Panc1 (cell line): Measurements from ENCODE around the gene SGF29. TPM values are rescaled to one million over a fixed set of nuclear protein-coding genes. Genes with fewer than 3 reads are reported as not detected.

Source experiments
- ATAC-seq: fragments of 200-7000 bp; cut with Tn5 transposase; 2 replicates; pipeline ENCODE4 v1.9.1; 2020; ENCODE audit warnings: mild to moderate bottlenecking, moderate library complexity
- BruUV-seq: library from RNA; stranded (reverse); fragments of 400-500 nt; replicated peaks from 2 replicates; lab custom pipeline; 2021; lab: Mats Ljungman, UMichigan
- CTCF ChIA-PET: fragments of 300-600 bp; sonication (Branson Sonifier 250); formaldehyde crosslinking; loops from one replicate; lab custom pipeline; 2022; ENCODE audit warnings: antibody characterized with exemption; lab: Charles Lee
- POLR2A ChIA-PET: fragments of 300-600 bp; sonication (Branson Sonifier 250); formaldehyde crosslinking; loops from one replicate; lab custom pipeline; 2022; ENCODE audit warnings: antibody characterized with exemption; lab: Charles Lee
- DNase-seq: peaks from one replicate; pipeline ENCODE4 v3.0.0-alpha.2; 2010; ENCODE audit warnings: low read depth, low spot score
- H3K27ac ChIP-seq: 2 replicates; pipeline ENCODE4 v1.5.1; 2011; ENCODE audit warnings: mild to moderate bottlenecking, low read length, inconsistent platforms
- H3K27me3 ChIP-seq: fragments of 200-500 bp; sonication (Bioruptor generic); 2 replicates; pipeline ENCODE4 v1.6.0; 2014; ENCODE audit warnings: low read length, inconsistent platforms; ENCODE audit not compliant: control insufficient read depth, insufficient read depth
- H3K36me3 ChIP-seq: fragments of 200-500 bp; sonication (Bioruptor generic); 2 replicates; pipeline ENCODE4 v1.5.1; 2014; ENCODE audit warnings: inconsistent platforms, mild to moderate bottlenecking, low read length, moderate library complexity; ENCODE audit not compliant: control insufficient read depth, insufficient read depth
- H3K4me1 ChIP-seq: 2 replicates; pipeline ENCODE4 v1.5.1; 2011; ENCODE audit warnings: inconsistent platforms, mild to moderate bottlenecking, low read length, moderate library complexity; ENCODE audit not compliant: control insufficient read depth, insufficient read depth
- H3K4me3 ChIP-seq, 2 experiments: 2 replicates each; pipeline ENCODE4 v1.5.1; 2011 to 2012; ENCODE audit warnings: low read depth in 2 of 2, low read length in 2 of 2, mild to moderate bottlenecking in 2 of 2, inconsistent platforms in 1 of 2, moderate library complexity in 1 of 2
- H3K9me3 ChIP-seq: fragments of 200-500 bp; sonication (Bioruptor generic); 2 replicates; pipeline ENCODE4 v1.5.1; 2014; ENCODE audit warnings: low read depth, mild to moderate bottlenecking, inconsistent platforms, low read length, moderate library complexity; ENCODE audit not compliant: control insufficient read depth, insufficient read depth
- CTCF ChIP-seq: fragments of 450-650 bp; IDR thresholded peaks from 2 replicates; pipeline ENCODE4 v1.5.1; 2017; ENCODE audit warnings: mild to moderate bottlenecking
- POLR2AphosphoS5 ChIP-seq: IDR thresholded peaks from 2 replicates; pipeline ENCODE4 v1.6.1; 2012; ENCODE audit warnings: mild to moderate bottlenecking, low read depth, low read length, moderate library complexity
- REST ChIP-seq, 2 experiments: IDR thresholded peaks; 2 replicates each; pipeline ENCODE4 v1.6.1; 2011 to 2012; ENCODE audit warnings: low read depth in 2 of 2, control low read depth in 1 of 2, low read length in 1 of 2, mild to moderate bottlenecking in 1 of 2, moderate library complexity in 1 of 2; ENCODE audit not compliant: insufficient read depth in 1 of 2
- SIN3A ChIP-seq: IDR thresholded peaks from 2 replicates; pipeline ENCODE4 v1.6.1; 2012; ENCODE audit warnings: low read depth, mild to moderate bottlenecking, low read length, moderate library complexity, borderline replicate concordance; ENCODE audit not compliant: insufficient read depth
- TCF7L2 ChIP-seq: IDR thresholded peaks from 2 replicates; pipeline ENCODE4 v1.6.1; 2011; ENCODE audit warnings: mild to moderate bottlenecking, low read depth, low read length, inconsistent platforms
- in situ Hi-C: cut with HindIII; loops from 2 replicates; pipeline ENCODE4 v1.10.0; 2016; ENCODE audit warnings: low sequenced_read_pairs, low pct_unique_long_range_greater_than_20kb
- intact Hi-C: fragments of 100-400 bp; cut with micrococcal nuclease; formaldehyde crosslinking; loops from one replicate; pipeline ENCODE4 v1.10.0; 2022; ENCODE audit not compliant: unreplicated experiment
- total RNA-seq: library from RNA; stranded (reverse); gene quantifications from one replicate; pipeline ENCODE4 v1.2.1, GENCODE V29; 2021; ENCODE audit not compliant: unreplicated experiment

SGF29 gene
- total RNA-seq, 1 experiment from 2014 or later = 29.5 TPM

- H3K27ac ChIP-seq = no peak overlapping the region
- no peak overlapping the region for H3K4me3 ChIP-seq
- H3K27me3 ChIP-seq = no peaks in the 10 kb centered on the region
- intact Hi-C loops = no loop called here
- CTCF ChIA-PET = no interaction called here
- H3K9me3 ChIP-seq = no peaks in the 10 kb centered on the region
- no peaks in the 10 kb centered on the region for H3K4me1 ChIP-seq
- ATAC-seq (no peak), DNase-seq (no peak)
- in situ Hi-C loops = no loop called here
- no peaks in the 10 kb centered on the region for H3K36me3 ChIP-seq
- TF ChIP-seq REST (IDR thresholded peaks at IDR 0.05; ENCODE audit: insufficient read depth in 1 of 2, low read depth in 2 of 2, low read length in 1 of 2) (no peak), CTCF (no peak), SIN3A (no peak), POLR2AphosphoS5 (no peak), TCF7L2 (no peak)
- POLR2A ChIA-PET = no interaction called here
- no TSS peak for BruUV-seq
These were observed 42.5 kb downstream of the SGF29 start for GRCh38 chr16:28596115-28596630.

DNA sequence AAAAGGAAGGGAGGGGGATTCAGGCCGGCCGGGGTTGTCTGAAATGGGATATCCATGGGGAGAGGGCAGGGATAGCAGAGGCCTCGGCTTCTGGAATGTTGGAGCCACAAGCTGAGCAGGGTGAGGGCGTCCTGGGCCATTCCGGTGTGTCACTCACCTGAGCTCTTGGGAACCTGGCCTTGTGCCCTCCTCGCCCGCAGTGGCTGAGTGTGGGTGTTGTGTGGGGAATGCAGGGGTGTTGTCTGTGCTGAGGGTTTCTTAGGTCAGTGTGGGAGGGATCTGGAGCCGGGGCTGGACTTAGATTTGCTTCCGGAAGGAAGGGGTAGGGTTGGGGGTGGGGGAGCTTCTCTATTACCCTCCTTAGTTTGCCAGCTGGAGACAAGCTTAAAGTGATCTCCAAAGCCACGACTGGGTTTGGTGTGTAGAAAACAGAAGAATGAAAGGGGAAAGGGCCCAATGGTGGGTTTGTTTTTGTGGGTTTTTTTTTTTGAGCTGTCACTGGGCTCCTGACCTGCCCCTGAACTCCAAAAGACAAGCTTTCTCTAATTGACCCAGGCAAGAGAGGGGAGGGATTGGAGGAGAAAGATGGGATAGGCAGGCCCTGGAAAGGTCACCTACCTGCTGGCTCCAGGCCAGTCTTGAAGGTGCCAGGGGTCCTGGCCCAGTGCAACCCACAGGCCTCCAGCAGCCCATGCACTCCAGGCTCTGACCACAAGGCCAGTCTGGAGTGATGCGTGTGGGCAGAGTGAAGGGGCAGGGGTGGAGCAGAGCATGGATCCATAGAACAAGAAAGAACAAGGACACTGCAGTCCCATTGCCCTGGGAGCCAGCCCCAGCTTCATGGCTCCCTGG lies 43.3 kb downstream of the SGF29 start, which contains the start of gene SULT1A2:
Gene SULT1A2 (minus strand): TSS at position 211 of the 852 bp plus-strand sequence. CDS start 1,120 bp downstream, outside the sequence.
- BruUV-seq = no TSS peak
- ChIA-PET POLR2A (no interaction called here), CTCF (no interaction called here)
- ATAC-seq (no peak), DNase-seq (no peak)
- TF ChIP-seq SIN3A (no peak), POLR2AphosphoS5 (no peak), REST (IDR thresholded peaks at IDR 0.05; ENCODE audit: insufficient read depth in 1 of 2, low read depth in 2 of 2, low read length in 1 of 2) (no peak), CTCF (no peak), TCF7L2 (no peak)
- no peaks in the 10 kb centered on the region for H3K9me3 ChIP-seq
- in situ Hi-C loops (no loop called here), intact Hi-C loops (no loop called here)
- H3K27ac ChIP-seq = no peak within 1 kb of the TSS
- H3K27me3 ChIP-seq = no peaks in the 10 kb centered on the region
- H3K36me3 ChIP-seq = no peaks in the 10 kb centered on the region
- no peaks in the 10 kb centered on the region for H3K4me1 ChIP-seq
- no peak within 1 kb of the TSS for H3K4me3 ChIP-seq
